Ureter (tissue), 1 donor: ENCODE data around the gene ATP8B1. TPM values are rescaled to one million over a fixed set of nuclear protein-coding genes. Genes with fewer than 3 reads are reported as not detected.
"Not testable (repeated sequence)": the region's sequence is repeated elsewhere in the genome, so short reads cannot be mapped to it uniquely, and the experiment has no call there.

Source experiments
- DNase-seq: peaks from one replicate; pipeline ENCODE4 v3.0.0-alpha.2; 2020; ENCODE audit warnings: low spot score
- total RNA-seq: library from RNA; stranded (reverse); gene quantifications from one replicate; pipeline ENCODE4 v1.2.4, GENCODE V29; 2023
- donor health status: DM: yes; HTN: yes; CAD: no.

The ATP8B1 gene
- total RNA-seq, 1 donor from 2014 or later = 171 TPM

GRCh38 chr18:57764995-57765394, 38.1 kb downstream of the ATP8B1 start:
- DNase-seq = no peak

GRCh38 chr18:57764087-57764486, 39.0 kb downstream of the ATP8B1 start:
- no peak for DNase-seq

DNA sequence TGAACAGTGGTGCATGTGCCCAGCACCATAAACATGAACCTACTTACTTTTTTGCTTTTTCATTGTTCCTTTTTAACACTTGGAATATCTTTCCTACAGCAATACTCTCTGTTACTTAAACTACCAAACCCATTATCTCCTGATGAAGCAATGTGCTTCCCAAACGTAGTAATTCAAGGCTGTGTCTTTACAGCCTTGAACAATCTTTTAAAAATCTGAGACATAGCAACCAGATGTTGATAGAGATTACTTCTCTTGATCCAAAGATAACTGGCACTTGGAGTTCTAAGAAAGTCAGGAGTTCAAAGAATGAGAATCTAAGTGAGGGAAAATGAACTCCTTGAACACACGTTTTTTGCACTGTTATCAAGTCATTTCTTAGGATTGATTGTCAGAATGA, 40.4 kb downstream of the ATP8B1 start:
- no peak for DNase-seq

DNA sequence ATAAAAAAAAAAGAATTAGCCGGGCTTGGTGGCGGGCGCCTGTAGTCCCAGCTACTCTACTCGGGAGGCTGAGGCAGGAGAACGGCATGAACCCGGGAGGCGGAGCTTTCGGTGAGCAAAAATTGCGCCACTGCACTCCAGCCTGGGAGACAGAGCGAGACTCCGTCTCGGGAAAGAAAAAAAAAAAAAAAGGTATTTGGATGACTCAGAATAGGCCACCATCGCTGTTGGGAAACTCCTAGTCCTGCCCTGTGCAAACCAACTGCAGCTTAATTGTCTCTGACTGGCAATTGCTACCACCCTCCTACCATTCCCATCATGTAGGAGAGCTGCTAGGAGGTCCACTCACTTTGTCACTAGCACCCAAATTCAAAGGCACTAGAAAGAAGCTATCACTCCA, 43.5 kb downstream of the ATP8B1 start:
- no peak for DNase-seq

GRCh38 chr18:57755473-57756067, 47.5 kb downstream of the ATP8B1 start:
- no peak for DNase-seq

- no peak for DNase-seq
Measured at GRCh38 chr18:57754577-57755338, 48.4 kb downstream of the ATP8B1 start.

- no peak for DNase-seq
Measured at GRCh38 chr18:57753063-57753462, 50.1 kb downstream of the ATP8B1 start.

DNA sequence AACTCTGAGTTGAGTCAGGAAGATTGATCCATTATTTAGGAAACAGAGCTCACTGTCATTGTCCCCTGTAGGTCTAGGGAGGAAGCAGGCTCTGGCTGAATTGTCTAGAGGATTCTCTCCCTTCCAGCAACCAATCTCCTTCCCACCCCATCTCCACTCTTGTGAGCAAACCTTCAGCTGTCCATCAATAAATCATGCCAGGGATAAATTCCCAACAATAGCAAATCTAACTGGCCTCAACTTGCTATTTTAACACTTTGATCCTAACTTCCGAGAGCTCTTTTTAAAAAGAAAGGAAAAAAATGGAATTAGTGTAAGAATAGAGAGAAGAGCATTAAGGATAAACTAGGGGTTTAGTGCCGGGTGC, 53.5 kb downstream of the ATP8B1 start:
- no peak for DNase-seq

DNA sequence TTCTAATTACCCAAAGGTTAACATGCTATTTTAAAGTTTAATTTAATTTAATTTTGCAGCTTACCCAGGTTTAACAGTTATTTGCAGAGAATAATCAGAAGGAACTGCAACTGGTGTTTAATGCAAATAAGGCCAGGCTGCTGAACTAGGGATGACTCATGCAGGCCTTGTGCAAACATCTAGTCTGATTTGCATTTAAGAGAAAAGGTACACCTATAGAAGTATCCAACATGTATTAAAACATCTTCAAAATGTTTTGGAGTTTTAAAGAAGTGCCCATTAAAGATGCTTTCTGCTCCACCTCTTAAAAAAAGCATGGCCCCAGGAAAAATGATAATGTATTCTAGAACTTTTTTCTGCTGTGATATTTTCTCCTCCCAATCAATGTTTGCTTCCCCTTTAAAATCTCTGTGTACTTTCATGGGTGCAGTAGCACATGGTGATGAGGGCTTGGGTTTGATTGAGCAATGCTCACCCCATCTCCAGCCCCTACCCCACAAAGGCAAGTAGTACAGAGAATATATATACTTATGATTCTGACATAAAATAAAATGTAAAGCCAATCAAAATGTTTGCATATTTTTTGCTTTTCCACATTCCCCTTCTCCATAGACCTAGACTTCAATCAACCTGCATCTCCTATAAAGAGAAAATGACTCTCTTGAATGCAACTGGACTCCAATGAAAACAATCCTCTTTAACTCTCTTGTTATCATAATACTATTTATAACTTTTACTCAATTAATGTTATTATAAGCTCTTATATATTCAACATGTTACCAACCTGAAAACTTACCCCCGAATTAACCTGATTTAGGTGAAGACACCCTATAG, 54.1 kb downstream of the ATP8B1 start:
- no peak for DNase-seq

GRCh38 chr18:57747809-57748680, 55.1 kb downstream of the ATP8B1 start:
- no peak for DNase-seq

- DNase-seq = no peak
Measured at GRCh38 chr18:57744211-57744694, 58.9 kb downstream of the ATP8B1 start.

- DNase-seq = no peak
Measured at GRCh38 chr18:57743008-57743407, 60.1 kb downstream of the ATP8B1 start.

- no peak for DNase-seq
Measured at GRCh38 chr18:57741273-57741672, 61.8 kb downstream of the ATP8B1 start.

DNA sequence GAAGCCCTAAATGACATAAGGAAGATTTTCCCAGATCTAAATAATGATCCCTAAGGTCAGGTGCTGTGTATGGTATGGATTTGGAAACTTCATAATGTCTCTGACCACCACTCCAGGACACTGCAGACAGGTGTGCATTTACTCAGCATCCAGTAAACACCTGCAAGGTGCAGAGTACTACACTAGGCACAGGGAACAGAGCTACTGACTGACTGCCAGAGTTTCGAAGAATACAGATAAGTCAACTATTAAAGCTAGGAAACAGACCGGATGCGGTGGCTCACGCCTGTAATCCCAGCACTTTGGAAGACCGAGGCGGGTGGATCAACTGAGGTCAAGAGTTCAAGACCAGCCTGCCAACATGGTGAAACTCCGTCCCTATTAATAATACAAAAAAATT, 65.0 kb downstream of the ATP8B1 start:
- DNase-seq = no peak

DNA sequence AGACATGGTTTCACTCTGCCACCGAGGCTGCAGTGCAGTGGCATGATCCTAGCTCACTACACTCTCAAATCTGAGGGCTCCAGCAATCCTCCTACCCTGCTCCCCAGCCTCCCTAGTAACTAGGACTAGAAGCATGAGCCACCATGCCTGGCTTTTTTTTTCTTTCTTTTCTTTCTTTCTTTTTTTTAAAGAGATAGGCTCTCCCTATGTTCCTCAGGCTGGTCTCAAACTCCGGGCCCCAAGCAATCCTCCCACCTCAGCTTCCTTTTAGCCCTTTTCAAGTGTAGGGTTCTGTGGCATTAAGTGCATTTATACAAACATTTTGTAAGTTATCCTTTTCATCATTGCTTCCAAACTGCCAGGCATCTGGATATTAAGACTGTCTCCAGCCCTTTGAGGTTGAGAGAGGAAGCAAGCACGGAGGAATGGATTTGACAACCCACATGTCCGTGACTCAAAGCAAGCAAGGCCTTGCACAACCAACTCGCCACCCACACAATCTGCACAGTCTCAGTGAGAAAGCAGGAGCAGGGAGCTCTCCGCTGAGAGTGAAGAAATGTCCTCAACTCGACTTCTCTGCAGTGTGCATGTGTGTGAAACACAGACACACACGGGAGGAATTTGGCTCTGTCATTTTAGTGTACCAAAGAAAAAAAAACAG, 65.6 kb downstream of the ATP8B1 start:
- DNase-seq = peak; percentile 79

GRCh38 chr18:57735042-57735441, 68.1 kb downstream of the ATP8B1 start:
- not testable (repeated sequence) for DNase-seq

- DNase-seq = no peak
Measured at GRCh38 chr18:57733861-57734260, 69.3 kb downstream of the ATP8B1 start.

DNA sequence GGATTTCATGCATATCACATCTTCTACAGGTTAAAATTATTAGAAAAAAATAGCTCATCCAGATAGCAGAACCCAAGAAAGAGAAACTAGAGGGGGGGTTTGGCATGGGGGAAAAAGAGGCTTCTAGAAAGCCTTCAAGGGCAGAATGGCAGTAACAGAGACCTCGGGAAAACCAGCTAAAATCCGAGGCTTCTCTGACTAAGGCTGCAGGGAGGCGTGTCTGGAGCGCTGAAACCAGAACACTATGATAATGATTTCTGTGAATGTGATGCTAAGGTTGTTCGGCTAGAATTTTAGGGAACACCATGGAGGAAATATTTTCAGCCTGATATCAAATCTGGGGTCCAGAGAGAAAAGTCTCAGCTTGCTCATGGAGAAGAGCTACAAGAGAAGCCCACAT, 73.0 kb downstream of the ATP8B1 start:
- DNase-seq = no peak

- peak; percentile 61 for DNase-seq
Measured at GRCh38 chr18:57728941-57729511, 74.1 kb downstream of the ATP8B1 start.

DNA sequence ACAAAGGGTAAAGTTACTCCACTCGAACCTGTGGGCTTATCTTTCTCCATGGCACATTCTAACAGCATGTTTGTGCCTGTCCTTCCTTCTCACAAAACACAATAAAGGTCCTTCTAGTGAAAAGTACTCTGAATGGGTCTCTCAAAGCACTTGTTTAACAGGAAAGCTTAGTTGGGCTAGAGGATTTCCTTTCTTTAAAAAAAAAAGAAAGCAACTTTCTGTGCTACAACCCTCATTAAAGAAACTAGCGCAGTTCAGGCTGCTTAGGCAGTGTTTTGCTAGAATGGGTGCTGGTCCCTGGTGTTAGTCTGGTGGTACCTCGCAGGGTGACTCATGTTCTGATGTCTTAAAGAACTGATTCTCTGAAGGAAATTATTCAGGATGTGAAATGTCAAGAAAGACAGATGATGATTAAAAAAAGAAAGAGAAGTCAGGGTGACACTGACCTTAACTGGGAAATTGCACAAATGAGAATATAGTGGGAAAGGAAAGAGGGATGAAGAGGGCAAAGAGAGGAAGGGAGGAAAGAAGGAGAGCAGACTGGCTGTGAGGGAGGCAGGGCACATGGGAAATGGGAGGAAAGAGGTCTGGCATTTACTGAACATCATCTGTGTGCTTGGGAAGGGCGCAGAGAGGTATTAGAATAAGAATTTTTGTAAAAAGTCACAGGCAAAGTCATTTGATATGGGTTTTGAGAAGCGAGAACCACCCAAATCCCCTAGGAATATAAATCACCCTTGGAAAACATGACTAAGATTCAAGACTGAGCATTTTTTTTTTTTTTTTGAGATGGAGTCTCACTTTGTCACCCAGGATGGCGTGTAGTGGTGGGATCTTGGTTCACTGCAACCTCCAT, 74.9 kb downstream of the ATP8B1 start:
- DNase-seq = no peak
